Panc1 (cell line): ENCODE measurements around the gene MAP2K1. TPM values are rescaled to one million over a fixed set of nuclear protein-coding genes. Genes with fewer than 3 reads are reported as not detected.

Experiments used
- ATAC-seq: fragments of 200-7000 bp; cut with Tn5 transposase; 2 replicates; pipeline ENCODE4 v1.9.1; 2020; ENCODE audit warnings: mild to moderate bottlenecking, moderate library complexity
- BruUV-seq: library from RNA; stranded (reverse); fragments of 400-500 nt; replicated peaks from 2 replicates; lab custom pipeline; 2021; lab: Mats Ljungman, UMichigan
- CTCF ChIA-PET: fragments of 300-600 bp; sonication (Branson Sonifier 250); formaldehyde crosslinking; loops from one replicate; lab custom pipeline; 2022; ENCODE audit warnings: antibody characterized with exemption; lab: Charles Lee
- POLR2A ChIA-PET: fragments of 300-600 bp; sonication (Branson Sonifier 250); formaldehyde crosslinking; loops from one replicate; lab custom pipeline; 2022; ENCODE audit warnings: antibody characterized with exemption; lab: Charles Lee
- DNase-seq: peaks from one replicate; pipeline ENCODE4 v3.0.0-alpha.2; 2010; ENCODE audit warnings: low read depth, low spot score
- H3K27ac ChIP-seq: 2 replicates; pipeline ENCODE4 v1.5.1; 2011; ENCODE audit warnings: mild to moderate bottlenecking, low read length, inconsistent platforms
- H3K27me3 ChIP-seq: fragments of 200-500 bp; sonication (Bioruptor generic); 2 replicates; pipeline ENCODE4 v1.6.0; 2014; ENCODE audit warnings: low read length, inconsistent platforms; ENCODE audit not compliant: control insufficient read depth, insufficient read depth
- H3K36me3 ChIP-seq: fragments of 200-500 bp; sonication (Bioruptor generic); 2 replicates; pipeline ENCODE4 v1.5.1; 2014; ENCODE audit warnings: inconsistent platforms, mild to moderate bottlenecking, low read length, moderate library complexity; ENCODE audit not compliant: control insufficient read depth, insufficient read depth
- H3K4me1 ChIP-seq: 2 replicates; pipeline ENCODE4 v1.5.1; 2011; ENCODE audit warnings: inconsistent platforms, mild to moderate bottlenecking, low read length, moderate library complexity; ENCODE audit not compliant: control insufficient read depth, insufficient read depth
- H3K4me3 ChIP-seq, 2 experiments: 2 replicates each; pipeline ENCODE4 v1.5.1; 2011 to 2012; ENCODE audit warnings: low read depth in 2 of 2, low read length in 2 of 2, mild to moderate bottlenecking in 2 of 2, inconsistent platforms in 1 of 2, moderate library complexity in 1 of 2
- H3K9me3 ChIP-seq: fragments of 200-500 bp; sonication (Bioruptor generic); 2 replicates; pipeline ENCODE4 v1.5.1; 2014; ENCODE audit warnings: low read depth, mild to moderate bottlenecking, inconsistent platforms, low read length, moderate library complexity; ENCODE audit not compliant: control insufficient read depth, insufficient read depth
- POLR2AphosphoS5 ChIP-seq: IDR thresholded peaks from 2 replicates; pipeline ENCODE4 v1.6.1; 2012; ENCODE audit warnings: mild to moderate bottlenecking, low read depth, low read length, moderate library complexity
- REST ChIP-seq, 2 experiments: IDR thresholded peaks; 2 replicates each; pipeline ENCODE4 v1.6.1; 2011 to 2012; ENCODE audit warnings: low read depth in 2 of 2, control low read depth in 1 of 2, low read length in 1 of 2, mild to moderate bottlenecking in 1 of 2, moderate library complexity in 1 of 2; ENCODE audit not compliant: insufficient read depth in 1 of 2
- SIN3A ChIP-seq: IDR thresholded peaks from 2 replicates; pipeline ENCODE4 v1.6.1; 2012; ENCODE audit warnings: low read depth, mild to moderate bottlenecking, low read length, moderate library complexity, borderline replicate concordance; ENCODE audit not compliant: insufficient read depth
- TCF7L2 ChIP-seq: IDR thresholded peaks from 2 replicates; pipeline ENCODE4 v1.6.1; 2011; ENCODE audit warnings: mild to moderate bottlenecking, low read depth, low read length, inconsistent platforms
- in situ Hi-C: cut with HindIII; loops from 2 replicates; pipeline ENCODE4 v1.10.0; 2016; ENCODE audit warnings: low sequenced_read_pairs, low pct_unique_long_range_greater_than_20kb
- intact Hi-C: fragments of 100-400 bp; cut with micrococcal nuclease; formaldehyde crosslinking; loops from one replicate; pipeline ENCODE4 v1.10.0; 2022; ENCODE audit not compliant: unreplicated experiment
- total RNA-seq: library from RNA; stranded (reverse); gene quantifications from one replicate; pipeline ENCODE4 v1.2.1, GENCODE V29; 2021; ENCODE audit not compliant: unreplicated experiment
- TF ChIP-seq, protein P1 (sequence below): fragments of 450-650 bp; IDR thresholded peaks from 2 replicates; pipeline ENCODE4 v1.5.1; 2017; ENCODE audit warnings: mild to moderate bottlenecking

MAP2K1 gene
- total RNA-seq, 1 experiment from 2014 or later: 67.9 TPM

GRCh38 chr15:66408254-66408653 is 21.5 kb downstream of the MAP2K1 start:
- TF ChIP-seq TCF7L2 (no peak), POLR2AphosphoS5 (no peak), SIN3A (no peak), REST (IDR thresholded peaks at IDR 0.05; ENCODE audit: insufficient read depth in 1 of 2, low read depth in 2 of 2, low read length in 1 of 2) (no peak)
- TF ChIP-seq, protein P1, sequence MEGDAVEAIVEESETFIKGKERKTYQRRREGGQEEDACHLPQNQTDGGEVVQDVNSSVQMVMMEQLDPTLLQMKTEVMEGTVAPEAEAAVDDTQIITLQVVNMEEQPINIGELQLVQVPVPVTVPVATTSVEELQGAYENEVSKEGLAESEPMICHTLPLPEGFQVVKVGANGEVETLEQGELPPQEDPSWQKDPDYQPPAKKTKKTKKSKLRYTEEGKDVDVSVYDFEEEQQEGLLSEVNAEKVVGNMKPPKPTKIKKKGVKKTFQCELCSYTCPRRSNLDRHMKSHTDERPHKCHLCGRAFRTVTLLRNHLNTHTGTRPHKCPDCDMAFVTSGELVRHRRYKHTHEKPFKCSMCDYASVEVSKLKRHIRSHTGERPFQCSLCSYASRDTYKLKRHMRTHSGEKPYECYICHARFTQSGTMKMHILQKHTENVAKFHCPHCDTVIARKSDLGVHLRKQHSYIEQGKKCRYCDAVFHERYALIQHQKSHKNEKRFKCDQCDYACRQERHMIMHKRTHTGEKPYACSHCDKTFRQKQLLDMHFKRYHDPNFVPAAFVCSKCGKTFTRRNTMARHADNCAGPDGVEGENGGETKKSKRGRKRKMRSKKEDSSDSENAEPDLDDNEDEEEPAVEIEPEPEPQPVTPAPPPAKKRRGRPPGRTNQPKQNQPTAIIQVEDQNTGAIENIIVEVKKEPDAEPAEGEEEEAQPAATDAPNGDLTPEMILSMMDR: no peak
- Histone ChIP-seq H3K4me3 (no peak overlapping the region), H3K4me1 (no peaks in the 10 kb centered on the region), H3K27ac (no peak overlapping the region), H3K36me3 (no peaks in the 10 kb centered on the region), H3K9me3 (no peaks in the 10 kb centered on the region), H3K27me3 (no peaks in the 10 kb centered on the region)
- DNase-seq (no peak), ATAC-seq (no peak)
- CTCF ChIA-PET: no interaction called here
- in situ Hi-C loops: no loop called here
- POLR2A ChIA-PET: no interaction called here
- intact Hi-C loops: no loop called here
- no TSS peak for BruUV-seq

DNA sequence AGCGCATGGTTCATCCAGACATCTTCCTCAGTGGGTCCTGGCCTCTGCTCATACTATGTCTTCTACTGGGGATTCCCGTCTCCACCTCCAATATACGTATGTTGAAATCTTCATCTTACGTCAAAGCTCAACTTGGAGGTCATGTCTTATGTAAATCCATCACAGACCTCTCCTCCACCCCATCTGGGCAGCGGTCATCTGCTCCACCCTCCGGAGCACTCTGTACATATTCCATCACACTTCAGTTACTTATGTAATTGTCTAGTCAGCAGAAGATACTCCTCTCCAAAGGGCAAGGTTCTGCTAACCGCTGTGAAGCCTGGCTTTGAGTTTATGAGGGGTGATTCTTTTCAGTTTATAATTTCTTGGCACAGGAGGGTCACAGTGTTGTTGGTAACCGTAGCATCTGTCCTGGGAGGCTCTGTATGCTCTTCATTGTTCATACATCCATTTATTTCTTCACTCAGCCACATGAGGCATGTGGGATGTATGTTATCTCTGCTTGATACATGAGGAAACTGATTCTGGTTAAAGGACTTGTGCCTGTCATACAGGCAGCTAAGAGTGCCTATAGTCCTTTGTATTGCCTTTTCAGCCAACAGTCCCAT is 22.1 kb downstream of the MAP2K1 start:
- CTCF ChIA-PET: no interaction called here
- in situ Hi-C loops: no loop called here
- TF ChIP-seq POLR2AphosphoS5: no peak
- TF ChIP-seq REST (IDR thresholded peaks at IDR 0.05; ENCODE audit: insufficient read depth in 1 of 2, low read depth in 2 of 2, low read length in 1 of 2): no peak
- no peak for TF ChIP-seq SIN3A
- TF ChIP-seq, protein P1: no peak
- TF ChIP-seq TCF7L2: no peak
- ATAC-seq: no peak
- H3K36me3 ChIP-seq: no peaks in the 10 kb centered on the region
- no peak overlapping the region for H3K27ac ChIP-seq
- no peaks in the 10 kb centered on the region for H3K4me1 ChIP-seq
- POLR2A ChIA-PET: interaction anchor here (0.6 kb wide), 1 partner anchor 61 kb away, joined by 4 read pairs; no protein-coding TSS in a partner anchor
- no peak overlapping the region for H3K4me3 ChIP-seq
- no TSS peak for BruUV-seq
- no peak for DNase-seq
- no peaks in the 10 kb centered on the region for H3K27me3 ChIP-seq
- no peaks in the 10 kb centered on the region for H3K9me3 ChIP-seq
- intact Hi-C loops: no loop called here
